H1 (cell line): ENCODE measurements around the gene IFIT2. TPM values are rescaled to one million over a fixed set of nuclear protein-coding genes. Genes with fewer than 3 reads are reported as not detected.

Experiments used
- CTCF ChIA-PET: fragments of 300-600 bp; sonication (Branson Sonifier 250); formaldehyde crosslinking; loops from one replicate; lab custom pipeline; 2021; ENCODE audit not compliant: partially characterized antibody; lab: Charles Lee
- POLR2A ChIA-PET: fragments of 300-600 bp; sonication (Branson Sonifier 250); formaldehyde crosslinking; loops from one replicate; lab custom pipeline; 2021; ENCODE audit warnings: inconsistent platforms; ENCODE audit not compliant: partially characterized antibody; lab: Charles Lee
- DNase-seq, 2 experiments: peaks; one replicate each; pipeline versions ENCODE4 v3.0.0 to v3.0.0-alpha.2; 2010 to 2022; ENCODE audit warnings: low spot score in 2 of 2, low read depth in 1 of 2, mixed read lengths in 1 of 2
- FAIRE-seq: peaks from 2 replicates; lab custom pipeline; 2011; peaks lifted over from hg19 to GRCh38; lab: Jason Lieb, UNC
- H2AFZ ChIP-seq: 2 replicates; pipeline ENCODE4 v1.8.1; 2012; ENCODE audit warnings: low read length, inconsistent platforms
- H2AK5ac ChIP-seq: 2 replicates; pipeline ENCODE4 v1.6.1; 2013; ENCODE audit warnings: low read depth, low read length
- H2BK120ac ChIP-seq: replicated peaks from 2 replicates; pipeline ENCODE3; 2013; ENCODE audit warnings: low read depth, low read length, inconsistent platforms
- H2BK12ac ChIP-seq: 2 replicates; pipeline ENCODE4 v1.6.1; 2013; ENCODE audit warnings: low read depth, low read length
- H2BK15ac ChIP-seq: 2 replicates; pipeline ENCODE4 v1.6.1; 2013; ENCODE audit warnings: low read length
- H2BK20ac ChIP-seq: 2 replicates; pipeline ENCODE4 v1.6.1; 2013; ENCODE audit warnings: low read length
- H2BK5ac ChIP-seq: 2 replicates; pipeline ENCODE4 v1.6.1; 2013; ENCODE audit warnings: low read depth, low read length
- H3K14ac ChIP-seq: 2 replicates; pipeline ENCODE4 v1.6.1; 2013; ENCODE audit warnings: inconsistent platforms; ENCODE audit not compliant: insufficient read length
- H3K18ac ChIP-seq: 2 replicates; pipeline ENCODE4 v1.6.1; 2013; ENCODE audit warnings: low read length; ENCODE audit errors: extremely low read depth
- H3K23ac ChIP-seq: 2 replicates; pipeline ENCODE4 v1.6.1; 2013; ENCODE audit warnings: inconsistent platforms; ENCODE audit not compliant: insufficient read length
- H3K23me2 ChIP-seq: 2 replicates; pipeline ENCODE4 v1.6.1; 2013; ENCODE audit warnings: low read depth, low read length
- H3K27ac ChIP-seq: 2 replicates; pipeline ENCODE4 v1.6.1; 2011; ENCODE audit warnings: low read depth, low read length, inconsistent platforms
- H3K27me3 ChIP-seq, 4 experiments: replicated peaks in 1 of 4; 1 replicate in 1 of 4; 2 replicates in 3 of 4; pipeline versions ENCODE4 v1.6.1 to v1.8.1; 2011 to 2013; ENCODE audit warnings: low read length in 3 of 4, mild to moderate bottlenecking in 3 of 4, inconsistent platforms in 2 of 4, mixed read lengths in 2 of 4, moderate library complexity in 1 of 4; ENCODE audit not compliant: control insufficient read depth in 3 of 4, insufficient read depth in 3 of 4; ENCODE audit errors: extremely low read depth in 1 of 4
- H3K36me3 ChIP-seq, 4 experiments: 2 replicates each; pipeline versions ENCODE4 v1.6.1 to v1.8.1; 2011 to 2013; ENCODE audit warnings: mild to moderate bottlenecking in 4 of 4, low read length in 3 of 4, moderate library complexity in 2 of 4, control low read depth in 1 of 4, inconsistent platforms in 1 of 4; ENCODE audit not compliant: insufficient read depth in 4 of 4, control insufficient read depth in 2 of 4
- H3K4ac ChIP-seq: replicated peaks from 2 replicates; pipeline ENCODE3; 2013; ENCODE audit warnings: low read length, low read depth, mixed read lengths, inconsistent platforms; ENCODE audit not compliant: insufficient read length
- H3K4me1 ChIP-seq, 4 experiments: replicated peaks in 1 of 4; 1 replicate in 1 of 4; 2 replicates in 3 of 4; pipeline versions ENCODE4 v1.6.1 to v1.8.1; 2011 to 2013; ENCODE audit warnings: low read length in 3 of 4, inconsistent platforms in 2 of 4, mixed read lengths in 1 of 4; ENCODE audit not compliant: insufficient read depth in 4 of 4, control insufficient read depth in 3 of 4
- H3K4me2 ChIP-seq, 2 experiments: 2 replicates each; pipeline versions ENCODE4 v1.6.1 to v1.8.1; 2011 to 2013; ENCODE audit warnings: low read depth in 2 of 2, low read length in 2 of 2, control low read depth in 1 of 2, inconsistent platforms in 1 of 2, mild to moderate bottlenecking in 1 of 2; ENCODE audit not compliant: insufficient read depth in 1 of 2
- H3K4me3 ChIP-seq, 4 experiments: fragments of 200-600, 300-600 bp in 1 of 4; sonication (generic), shearing (Covaris generic), sonication (Bioruptor Twin) in 1 of 4; 2 replicates each; pipeline versions ENCODE4 v1.5.1 to v1.8.1; 2011 to 2016; ENCODE audit warnings: low read length in 4 of 4, low read depth in 3 of 4, control low read depth in 2 of 4, inconsistent platforms in 2 of 4, mild to moderate bottlenecking in 2 of 4, mixed read lengths in 1 of 4, moderate library complexity in 1 of 4; ENCODE audit not compliant: insufficient read depth in 2 of 4; ENCODE audit errors: extremely low read depth in 1 of 4
- H3K56ac ChIP-seq: replicated peaks from 2 replicates; pipeline ENCODE3; 2013; ENCODE audit warnings: low read depth, mild to moderate bottlenecking, mixed read lengths, low read length, inconsistent platforms; ENCODE audit not compliant: insufficient read length
- H3K79me1 ChIP-seq: 2 replicates; pipeline ENCODE4 v1.6.1; 2013; ENCODE audit warnings: low read depth, low read length, control low read depth
- H3K79me2 ChIP-seq, 2 experiments: 2 replicates each; pipeline versions ENCODE4 v1.6.1 to v1.8.1; 2012 to 2013; ENCODE audit warnings: low read length in 2 of 2, mild to moderate bottlenecking in 2 of 2, inconsistent platforms in 1 of 2; ENCODE audit not compliant: insufficient read depth in 2 of 2, control insufficient read depth in 1 of 2
- H3K9ac ChIP-seq, 4 experiments: replicated peaks in 1 of 4; 1 replicate in 1 of 4; 2 replicates in 3 of 4; pipeline versions ENCODE4 v1.6.1 to v1.8.1; 2011 to 2013; ENCODE audit warnings: low read depth in 3 of 4, low read length in 3 of 4, control low read depth in 2 of 4, mild to moderate bottlenecking in 2 of 4, moderate library complexity in 2 of 4, inconsistent platforms in 1 of 4; ENCODE audit errors: extremely low read depth in 1 of 4
- H3K9me3 ChIP-seq, 2 experiments: 2 replicates each; pipeline versions ENCODE4 v1.6.1 to v1.8.1; 2012 to 2013; ENCODE audit warnings: mild to moderate bottlenecking in 2 of 2, moderate library complexity in 2 of 2, control low read depth in 1 of 2, inconsistent platforms in 1 of 2, low read depth in 1 of 2, low read length in 1 of 2, mixed read lengths in 1 of 2; ENCODE audit not compliant: insufficient read depth in 2 of 2
- H4K20me1 ChIP-seq, 2 experiments: replicated peaks in 1 of 2; 2 replicates each; pipeline versions ENCODE3 to v1.8.1; 2011 to 2013; ENCODE audit warnings: inconsistent platforms in 2 of 2, low read length in 2 of 2, mild to moderate bottlenecking in 1 of 2; ENCODE audit not compliant: insufficient read depth in 2 of 2, control insufficient read depth in 1 of 2
- H4K5ac ChIP-seq: 2 replicates; pipeline ENCODE4 v1.6.1; 2013; ENCODE audit warnings: low read length, low read depth, mixed read lengths, inconsistent platforms; ENCODE audit not compliant: insufficient read length
- H4K8ac ChIP-seq: 2 replicates; pipeline ENCODE4 v1.8.0; 2013; ENCODE audit warnings: mild to moderate bottlenecking, moderate library complexity, low read length, inconsistent platforms; ENCODE audit not compliant: insufficient read depth; ENCODE audit errors: extremely low read depth
- H4K91ac ChIP-seq: replicated peaks from 2 replicates; pipeline ENCODE3; 2013; ENCODE audit warnings: low read length, mixed read lengths, inconsistent platforms; ENCODE audit not compliant: insufficient read length
- EP300 ChIP-seq, 2 experiments: IDR thresholded peaks; 1 replicate in 1 of 2; 2 replicates in 1 of 2; pipeline ENCODE4 v1.6.1; 2011 to 2012; ENCODE audit warnings: low read depth in 2 of 2, low read length in 2 of 2, mild to moderate bottlenecking in 2 of 2, borderline replicate concordance in 1 of 2, inconsistent platforms in 1 of 2, moderate library complexity in 1 of 2
- NANOG ChIP-seq: IDR thresholded peaks from 2 replicates; pipeline ENCODE4 v1.6.1; 2011; ENCODE audit warnings: low read length, low read depth, mild to moderate bottlenecking, inconsistent platforms; ENCODE audit not compliant: insufficient read depth, poor library complexity, severe bottlenecking
- RXRA ChIP-seq: IDR thresholded peaks from 2 replicates; pipeline ENCODE4 v1.6.1; 2011; ENCODE audit warnings: low read depth, mild to moderate bottlenecking, low read length, moderate library complexity; ENCODE audit not compliant: insufficient read depth
- SIX5 ChIP-seq: IDR thresholded peaks from 2 replicates; pipeline ENCODE4 v1.6.1; 2011; ENCODE audit warnings: mild to moderate bottlenecking, low read depth, low read length
- WGBS, 2 experiments: shearing (Covaris generic) in 1 of 2; methylation state at CpG; one replicate each; pipeline versions ENCODE4 v1.1.6 to v1.1.7; 2013 to 2015; ENCODE audit warnings: low lambda C conversion rate in 2 of 2, mixed read lengths in 2 of 2, inconsistent platforms in 1 of 2, low coverage in 1 of 2, missing lambda C conversion rate in 1 of 2; ENCODE audit not compliant: insufficient replicate concordance in 2 of 2, insufficient coverage in 1 of 2, insufficient read length in 1 of 2; ENCODE audit errors: extremely low coverage in 1 of 2, missing lambda C conversion rate in 1 of 2; 5-methylcytosine and 5-hydroxymethylcytosine counted together
- polyA plus RNA-seq, 7 experiments: library from polyadenylated mRNA; depleted of rRNA in 3 of 7; stranded (reverse) in 5 of 7; unstranded in 2 of 7; fragments of >200 nt in 5 of 7; fragments of 200-250 nt in 2 of 7; gene quantifications; 1 replicate in 5 of 7; 2 replicates in 1 of 7; 4 replicates in 1 of 7; pipeline versions ENCODE4 v1.2.1 to v1.2.3, GENCODE V29; 2011 to 2013; ENCODE audit warnings: missing spikeins in 2 of 7, mixed read lengths in 2 of 7
- total RNA-seq: library from RNA; stranded (reverse); fragmentation: NEBNext Ultra II Directional; extraction: Animal tissue kit (Norgen Biotek cat#: 25700); gene quantifications from 2 replicates; pipeline ENCODE4 v1.2.1, GENCODE V29; 2021

IFIT2 gene
- total and polyA plus RNA-seq, 2 of the 8 experiments (the other 6 are each of a cell fraction or from before 2014, with no cell fraction given), result 0.03 to 0.35 TPM

DNA sequence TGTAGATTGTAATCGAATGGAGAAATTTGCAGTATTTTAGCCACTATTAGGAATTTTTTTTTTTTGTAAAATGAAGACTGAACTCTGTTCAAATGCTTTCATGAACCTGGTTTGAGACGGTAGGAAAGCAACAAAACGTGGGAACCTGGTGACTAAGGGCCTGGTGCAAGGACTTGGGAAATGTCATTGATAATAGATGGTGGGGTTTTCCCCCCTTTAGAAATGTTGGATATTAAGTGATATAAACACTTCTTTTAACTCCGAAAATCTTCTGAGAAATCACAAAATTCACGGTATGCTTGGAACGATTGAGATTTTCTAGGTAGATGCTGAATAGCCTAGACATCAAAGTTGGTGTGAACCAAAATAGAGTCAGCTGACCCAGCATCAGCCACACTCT lies 6.4 kb downstream of the IFIT2 start:
- Histone ChIP-seq H4K5ac (no peak overlapping the region), H3K9ac (no peak overlapping the region), H3K18ac (no peak overlapping the region), H3K79me1 (no peaks in the 10 kb centered on the region), H2BK20ac (no peak overlapping the region), H4K20me1 (no peaks in the 10 kb centered on the region), H2BK5ac (no peak overlapping the region), H2BK12ac (no peak overlapping the region), H2BK120ac (no peak overlapping the region), H3K9me3 (no peaks in the 10 kb centered on the region), H2AK5ac (no peak overlapping the region), H3K27me3 (no peaks in the 10 kb centered on the region), H3K4me3 (no peak overlapping the region), H3K4ac (no peak overlapping the region), H4K91ac (no peak overlapping the region), H2AFZ (no peak overlapping the region), H3K23ac (no peak overlapping the region), H3K14ac (no peak overlapping the region), H3K27ac (no peak overlapping the region), H3K4me1 (no peaks in the 10 kb centered on the region), H3K4me2 (no peak overlapping the region), H3K36me3 (no peaks in the 10 kb centered on the region), H4K8ac (no peak overlapping the region), H3K56ac (no peak overlapping the region), H3K79me2 (no peaks in the 10 kb centered on the region), H2BK15ac (no peak overlapping the region), H3K23me2 (no peaks in the 10 kb centered on the region)
- DNase-seq, result no peak
- WGBS, 2 experiments, result 91 to 100% methylated on average over 1 to 6 of the region's 6 CpGs
- ChIA-PET POLR2A (no interaction called here), CTCF (interaction anchor here (0.7 to 9.9 kb wide), 2 partner anchors 61 to 62 kb away, joined by 3 to 60 read pairs; no protein-coding TSS in a partner anchor)
- TF ChIP-seq EP300 (IDR thresholded peaks at IDR 0.05; ENCODE audit: borderline replicate concordance in 1 of 2, low read depth in 2 of 2, low read length in 2 of 2) (no peak), NANOG (no peak), SIX5 (no peak), RXRA (no peak)
- FAIRE-seq, result no peak
